ENCODE measurements around the gene PPP1CA.

Gene PPP1CA

DNA sequence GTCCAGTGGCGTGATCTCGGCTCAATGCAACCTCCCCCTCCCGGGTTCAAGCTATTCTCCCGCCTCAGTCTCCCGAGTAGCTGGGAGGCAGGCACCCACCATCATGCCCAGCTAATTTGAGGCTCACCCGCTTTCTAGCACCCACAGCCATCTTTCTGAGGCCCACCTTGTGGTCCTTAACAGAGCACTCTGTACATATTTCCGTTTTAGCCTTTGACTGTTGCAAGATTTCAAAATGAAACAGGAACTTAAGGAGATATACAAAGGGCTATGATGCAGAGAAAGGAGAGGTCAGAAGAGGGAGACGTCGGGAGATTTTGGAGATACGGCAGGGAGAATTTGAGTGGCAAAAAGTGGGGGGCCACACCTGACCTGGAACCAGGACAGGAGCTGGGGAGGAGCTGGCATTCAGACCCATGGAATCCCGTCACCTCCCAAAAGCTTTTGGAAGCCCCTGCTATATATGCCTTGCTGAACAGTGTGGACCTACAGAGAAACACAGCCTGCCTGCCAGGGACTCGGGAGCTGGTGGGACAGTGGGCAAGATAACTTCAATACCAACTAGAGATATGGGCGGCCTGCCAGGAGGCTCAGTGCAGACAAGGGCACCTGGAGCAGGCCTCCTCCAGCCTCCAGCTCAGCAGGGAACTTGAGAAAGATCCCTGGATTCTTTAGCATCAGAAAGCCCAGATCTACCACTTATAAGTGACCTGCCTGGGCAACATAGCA lies 20.2 kb downstream of the PPP1CA start:
- no peak for DNase-seq

GRCh38 chr11:67379061-67380058 lies 22.3 kb downstream of the PPP1CA start:
- no peak for DNase-seq

- DNase-seq = no peak
Measured at GRCh38 chr11:67378544-67378943, 23.1 kb downstream of the PPP1CA start.

GRCh38 chr11:67376873-67377808 lies 24.5 kb downstream of the PPP1CA start:
- DNase-seq = no peak

DNA sequence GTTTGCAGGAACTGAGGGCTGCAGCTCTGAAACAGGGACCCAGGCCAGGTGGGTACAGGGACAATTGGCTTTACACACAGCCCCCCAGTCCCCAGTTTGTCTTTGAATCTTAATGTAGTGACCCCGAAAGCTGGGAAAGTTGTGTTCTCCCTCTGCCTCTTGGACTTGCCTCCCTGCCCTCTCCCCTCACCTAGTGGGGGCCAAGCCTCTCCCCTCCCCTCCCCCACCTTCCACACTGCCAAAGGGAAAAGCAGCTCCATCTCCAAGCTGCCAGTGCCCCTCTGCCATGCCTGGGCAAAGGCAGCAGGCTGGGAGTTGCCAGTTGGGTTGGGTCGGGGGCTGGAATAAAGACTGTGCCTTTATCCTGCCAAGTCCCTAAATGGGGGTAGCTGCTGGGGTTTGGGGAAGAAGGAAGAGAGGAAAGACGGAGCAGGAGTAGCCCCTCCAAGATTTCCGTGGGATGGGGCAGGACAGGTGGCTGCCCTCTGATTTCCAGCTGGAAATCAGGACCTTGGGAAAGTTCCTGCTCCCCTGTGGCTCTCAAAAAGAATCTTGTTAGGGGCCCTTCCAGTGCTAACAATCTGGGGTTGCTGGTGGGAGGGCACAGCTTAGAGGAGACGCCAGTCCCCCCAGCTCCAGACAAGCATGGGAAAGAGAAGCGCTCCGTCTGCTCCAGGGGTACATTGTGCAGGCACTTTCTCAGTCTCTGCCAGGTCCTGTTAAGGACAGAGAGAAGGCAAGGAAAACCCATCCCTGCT lies 25.4 kb downstream of the PPP1CA start:
- DNase-seq = no peak

DNA sequence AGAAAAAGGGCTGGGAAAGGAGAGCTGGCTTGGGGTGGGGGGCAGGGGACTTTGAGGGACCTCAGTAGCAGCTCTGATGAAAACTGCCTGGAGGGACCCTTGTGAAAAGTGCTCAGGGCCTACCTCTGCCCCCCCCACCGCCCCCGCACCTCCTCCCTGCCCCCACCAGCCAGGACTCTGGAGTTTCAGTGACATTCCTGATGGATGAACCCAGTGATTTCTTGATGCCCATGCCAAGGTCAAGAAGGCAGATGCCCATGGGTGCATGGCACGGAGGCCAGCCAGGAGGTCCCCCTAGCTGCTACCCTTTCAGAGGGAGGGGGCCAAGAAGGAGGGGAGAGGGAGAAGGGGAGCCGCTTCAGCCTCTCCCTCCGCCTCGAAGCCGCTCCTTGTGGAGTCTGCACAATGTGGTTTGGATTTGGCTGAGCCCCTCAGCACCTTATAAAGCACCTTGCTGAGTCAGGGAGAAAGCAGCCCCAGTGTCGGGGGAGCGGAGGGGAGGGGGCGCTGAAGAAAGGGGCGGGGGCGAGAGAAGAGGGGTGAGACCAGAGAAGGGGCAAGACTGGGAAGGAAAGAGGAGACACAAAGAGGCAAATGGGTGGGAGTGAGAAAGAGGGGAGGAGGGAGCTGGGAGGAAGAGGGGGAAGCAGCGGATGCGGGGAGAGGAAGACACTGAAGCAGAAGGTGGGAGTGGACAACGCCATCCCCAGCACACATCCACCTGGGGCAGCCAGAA lies 26.2 kb downstream of the PPP1CA start:
- DNase-seq = no peak

GRCh38 chr11:67374571-67375281 lies 26.9 kb downstream of the PPP1CA start:
- no peak for DNase-seq

GRCh38 chr11:67373648-67374570 lies 27.7 kb downstream of the PPP1CA start:
- DNase-seq = no peak

DNA sequence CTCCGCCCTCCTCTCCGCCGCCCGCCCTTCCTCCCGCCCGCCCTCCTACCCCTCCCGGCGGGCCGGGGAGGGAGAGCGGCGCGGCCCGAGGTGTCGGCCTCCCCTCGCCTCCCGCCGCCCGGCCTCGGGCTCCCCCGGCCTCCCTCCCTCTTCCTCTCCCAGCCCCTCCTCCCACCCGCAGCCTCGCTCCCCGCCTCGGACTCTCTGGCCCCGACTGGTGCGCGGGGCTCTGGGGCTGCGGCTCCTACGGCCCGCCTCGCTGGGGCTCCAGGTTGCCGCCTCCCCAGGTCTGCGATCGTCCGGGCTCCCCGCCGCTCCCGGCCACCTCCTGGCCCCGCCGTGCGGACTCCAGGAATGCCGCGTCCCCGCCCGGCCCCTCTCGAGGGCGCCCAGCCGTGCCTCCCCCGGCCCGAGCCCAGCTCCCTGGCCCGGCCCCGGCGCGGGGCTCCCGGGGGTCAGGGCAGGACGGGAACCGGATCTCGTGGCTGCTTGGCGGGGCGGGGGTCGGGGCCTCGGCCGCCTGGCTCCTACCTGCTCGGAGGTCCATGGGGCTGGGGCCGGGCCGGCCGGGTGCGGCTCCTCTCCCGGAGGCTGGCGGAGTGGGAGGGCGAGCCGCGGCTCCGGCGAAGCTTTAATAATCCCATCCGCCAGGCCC lies 28.5 kb downstream of the PPP1CA start, which contains the start of gene CLCF1:
Gene CLCF1 (minus strand): TSS at position 606 of the 655 bp plus-strand sequence. CDS start 59 bp downstream, at position 547.
- no peak for DNase-seq

DNA sequence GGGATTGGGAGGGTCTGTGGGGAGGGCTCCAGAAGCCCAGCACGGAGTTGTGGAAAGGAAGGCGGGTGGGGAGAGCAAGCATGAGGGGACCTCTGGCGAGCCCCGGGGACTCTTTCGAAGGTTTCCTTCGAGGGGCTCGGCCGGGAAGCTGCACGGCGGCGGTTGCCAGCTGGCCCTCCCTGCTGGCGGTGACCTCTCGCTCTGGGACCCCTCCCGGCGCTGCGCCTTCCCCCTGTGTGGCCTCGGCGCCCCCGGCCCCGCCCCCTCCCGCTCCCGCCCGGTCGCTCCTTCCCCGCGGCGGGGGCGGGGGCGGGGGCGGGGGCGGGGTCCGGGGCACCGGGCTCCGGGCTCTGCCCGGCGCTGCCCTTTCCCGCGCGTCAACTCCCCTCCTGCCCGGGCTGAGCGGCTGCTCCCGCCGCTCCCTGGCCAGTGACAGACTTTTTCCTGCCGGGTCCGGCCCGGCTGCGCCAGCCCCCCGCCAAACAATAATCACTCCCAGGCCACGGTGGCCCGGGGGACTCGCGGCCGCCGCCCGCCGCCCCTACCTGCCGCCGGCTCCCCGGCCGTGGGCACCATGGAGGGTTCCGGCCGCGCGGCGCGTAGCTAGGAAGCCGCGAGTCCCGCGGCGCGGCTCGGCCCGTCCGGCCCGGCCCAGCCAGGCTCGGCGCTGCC lies 29.2 kb downstream of the PPP1CA start:
- DNase-seq = no peak

- no peak for DNase-seq
Measured at GRCh38 chr11:67371911-67372320, 29.7 kb downstream of the PPP1CA start.

- no peak for DNase-seq
Measured at GRCh38 chr11:67371189-67371910, 30.3 kb downstream of the PPP1CA start.

DNA sequence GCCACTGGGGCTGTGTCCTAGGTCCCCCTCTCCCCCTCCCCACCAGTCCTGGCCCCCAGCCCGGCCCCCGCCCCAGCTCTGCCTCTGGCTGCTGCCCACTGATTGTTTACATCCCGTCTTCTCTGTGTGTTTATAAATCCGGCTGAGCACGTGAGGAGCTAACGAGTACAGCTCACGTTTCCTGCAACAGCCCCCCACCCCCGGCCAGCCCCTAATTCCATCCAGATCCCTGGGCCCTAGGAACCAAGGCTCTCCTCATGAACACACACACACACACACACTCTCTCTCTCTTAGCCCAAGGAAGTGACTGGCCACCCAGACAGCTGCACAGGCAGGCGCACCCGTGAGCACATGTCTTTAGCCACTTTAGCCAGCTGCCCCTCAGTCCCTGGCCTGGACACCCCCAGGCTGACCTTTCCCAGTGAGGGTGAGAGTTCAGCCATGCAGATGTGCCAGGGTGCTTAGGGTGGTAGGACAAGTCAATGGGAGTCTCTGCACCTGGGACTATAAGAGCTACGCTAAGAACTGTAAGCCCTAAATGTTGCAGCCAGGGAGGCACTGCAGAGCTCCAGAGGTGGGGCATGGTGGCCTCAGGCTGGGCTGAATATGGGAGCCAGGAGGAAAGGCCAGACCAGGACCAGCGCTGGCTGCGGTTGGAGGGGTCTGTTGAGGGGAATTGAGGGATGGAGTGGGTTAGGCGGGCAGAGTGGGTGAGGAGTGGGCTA lies 31.1 kb downstream of the PPP1CA start:
- no peak for DNase-seq

DNA sequence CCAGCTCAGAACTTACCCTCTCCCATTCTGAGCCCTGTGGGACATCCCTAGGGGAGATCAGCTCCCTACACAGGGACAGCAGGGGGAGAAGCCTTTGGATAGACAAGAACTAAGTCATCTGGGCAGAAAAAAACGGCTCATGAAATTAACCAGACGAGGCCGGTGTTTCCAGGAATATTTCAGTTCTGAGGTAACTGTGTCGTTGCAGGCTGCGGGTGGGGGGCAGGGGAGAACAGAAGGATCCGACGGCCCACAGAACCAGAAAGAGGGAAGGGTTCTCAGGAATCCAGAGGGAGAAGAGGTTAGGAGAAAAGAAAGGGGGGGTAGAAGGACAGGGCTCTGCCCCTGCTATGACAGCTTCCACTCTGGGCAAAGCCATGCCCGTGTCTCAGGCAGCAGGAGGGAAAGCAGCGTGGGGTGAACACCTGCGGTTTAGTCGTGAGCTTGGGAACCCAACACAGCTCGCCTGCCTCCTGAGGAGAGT lies 31.8 kb downstream of the PPP1CA start:
- no peak for DNase-seq

- DNase-seq = no peak
Measured at GRCh38 chr11:67369275-67369674, 32.4 kb downstream of the PPP1CA start.

GRCh38 chr11:67368621-67369020 lies 33.0 kb downstream of the PPP1CA start:
- DNase-seq = no peak

All from hippocampal formation (tissue), 2 donors.